HCT116 (cell line): ENCODE results near the gene FLVCR1.

ENCODE experiments used
- RAD21 ChIP-seq: IDR thresholded peaks from 2 replicates; pipeline ENCODE4 v1.6.1; 2012; ENCODE audit warnings: low read depth, mild to moderate bottlenecking
- TF ChIP-seq, protein P1 (sequence below): IDR thresholded peaks from 2 replicates; pipeline ENCODE4 v1.6.1; 2012; ENCODE audit warnings: low read depth

DNA sequence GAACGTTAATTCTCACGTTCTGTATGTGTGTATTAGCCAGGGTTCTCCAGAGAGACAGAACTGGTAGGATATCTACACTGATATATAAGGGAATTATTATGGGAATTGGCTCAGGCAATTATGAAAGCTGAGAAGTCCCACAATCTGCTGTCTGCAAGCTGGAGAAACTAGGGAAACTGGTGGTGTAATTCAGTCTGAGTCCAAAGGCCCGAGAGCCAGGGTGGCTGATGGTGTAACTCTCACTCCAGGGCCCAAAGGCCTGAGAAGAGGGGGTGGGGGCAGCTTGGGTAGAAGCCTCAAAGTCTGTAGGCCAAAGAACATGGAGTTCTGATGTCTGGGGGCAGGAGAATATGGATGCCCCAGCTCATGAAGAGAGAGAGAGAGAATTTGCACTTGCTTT is 79.0 kb downstream of the FLVCR1 start:
- no peak for TF ChIP-seq RAD21
- TF ChIP-seq, protein P1, sequence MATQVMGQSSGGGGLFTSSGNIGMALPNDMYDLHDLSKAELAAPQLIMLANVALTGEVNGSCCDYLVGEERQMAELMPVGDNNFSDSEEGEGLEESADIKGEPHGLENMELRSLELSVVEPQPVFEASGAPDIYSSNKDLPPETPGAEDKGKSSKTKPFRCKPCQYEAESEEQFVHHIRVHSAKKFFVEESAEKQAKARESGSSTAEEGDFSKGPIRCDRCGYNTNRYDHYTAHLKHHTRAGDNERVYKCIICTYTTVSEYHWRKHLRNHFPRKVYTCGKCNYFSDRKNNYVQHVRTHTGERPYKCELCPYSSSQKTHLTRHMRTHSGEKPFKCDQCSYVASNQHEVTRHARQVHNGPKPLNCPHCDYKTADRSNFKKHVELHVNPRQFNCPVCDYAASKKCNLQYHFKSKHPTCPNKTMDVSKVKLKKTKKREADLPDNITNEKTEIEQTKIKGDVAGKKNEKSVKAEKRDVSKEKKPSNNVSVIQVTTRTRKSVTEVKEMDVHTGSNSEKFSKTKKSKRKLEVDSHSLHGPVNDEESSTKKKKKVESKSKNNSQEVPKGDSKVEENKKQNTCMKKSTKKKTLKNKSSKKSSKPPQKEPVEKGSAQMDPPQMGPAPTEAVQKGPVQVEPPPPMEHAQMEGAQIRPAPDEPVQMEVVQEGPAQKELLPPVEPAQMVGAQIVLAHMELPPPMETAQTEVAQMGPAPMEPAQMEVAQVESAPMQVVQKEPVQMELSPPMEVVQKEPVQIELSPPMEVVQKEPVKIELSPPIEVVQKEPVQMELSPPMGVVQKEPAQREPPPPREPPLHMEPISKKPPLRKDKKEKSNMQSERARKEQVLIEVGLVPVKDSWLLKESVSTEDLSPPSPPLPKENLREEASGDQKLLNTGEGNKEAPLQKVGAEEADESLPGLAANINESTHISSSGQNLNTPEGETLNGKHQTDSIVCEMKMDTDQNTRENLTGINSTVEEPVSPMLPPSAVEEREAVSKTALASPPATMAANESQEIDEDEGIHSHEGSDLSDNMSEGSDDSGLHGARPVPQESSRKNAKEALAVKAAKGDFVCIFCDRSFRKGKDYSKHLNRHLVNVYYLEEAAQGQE: no peak
